ENCODE data around the gene IL6.

- TF ChIP-seq KAT2B (IDR thresholded peaks at IDR 0.05; ENCODE audit: borderline replicate concordance, low read depth, low read length) (no peak), POLR2A (IDR thresholded peaks at IDR 0.05; ENCODE audit: insufficient read depth in 1 of 2, low read depth in 2 of 2, low read length in 2 of 2) (no peak), DMTF1 (CRISPR knock-in tag; IDR thresholded peaks at IDR 0.05) (no peak), ETV5 (CRISPR knock-in tag; IDR thresholded peaks at IDR 0.05; ENCODE audit: borderline replicate concordance) (no peak), RNF219 (CRISPR knock-in tag; IDR thresholded peaks at IDR 0.05) (no peak), ZNF563 (CRISPR knock-in tag; IDR thresholded peaks at IDR 0.05) (no peak), ZNF557 (CRISPR knock-in tag; IDR thresholded peaks at IDR 0.05) (no peak), NFKBIZ (CRISPR knock-in tag; IDR thresholded peaks at IDR 0.05) (no peak)
Measured at GRCh38 chr7:22776964-22777363, 50.0 kb downstream of the IL6 start.

Measured in HepG2 (cell line).